ENCODE measurements around the gene PTPN1.

The PTPN1 gene

DNA sequence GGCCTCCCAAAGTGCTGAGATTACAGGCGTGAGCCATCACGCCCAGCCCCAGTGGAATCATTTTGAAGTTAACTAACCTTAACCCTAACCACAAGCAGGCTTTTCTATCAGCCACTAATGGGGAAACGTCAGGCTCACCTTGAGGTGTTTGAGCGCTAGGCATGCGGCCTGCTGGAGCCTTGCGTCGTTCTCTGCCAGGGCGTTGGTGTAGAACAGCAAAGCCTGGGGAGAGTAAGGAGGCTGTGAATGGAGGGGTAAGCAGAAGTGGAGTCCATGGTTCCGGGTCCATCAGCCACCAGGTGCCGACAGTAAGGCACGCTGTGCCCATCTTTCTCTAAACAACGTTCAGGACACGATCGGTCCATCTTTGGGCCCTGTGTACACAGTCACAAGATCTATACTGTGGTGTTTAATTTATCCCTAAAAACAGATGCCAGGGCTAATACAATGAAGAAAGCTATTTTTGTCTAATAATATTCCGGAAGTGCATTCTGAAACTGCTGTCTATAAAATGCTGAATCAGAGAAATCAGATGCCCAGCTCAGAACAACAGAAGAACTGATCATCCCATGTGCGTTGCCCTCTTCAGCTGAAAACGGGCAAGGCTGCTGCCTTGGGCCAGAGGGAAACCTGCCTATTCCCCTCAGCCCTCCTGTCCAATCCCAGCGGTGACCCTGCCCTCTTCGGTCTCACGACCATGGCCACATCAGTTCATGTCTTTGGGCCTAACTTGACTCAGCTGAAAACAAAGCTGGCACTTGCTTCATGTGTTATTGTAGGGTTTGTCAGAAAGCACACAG, 79.6 kb downstream of the PTPN1 start:
- no peak for DNase-seq
- no peak overlapping the region for H3K27ac ChIP-seq
- no peak overlapping the region for H3K4me3 ChIP-seq (ENCODE audit: low read depth, low read length)
- TF ChIP-seq, protein P1, sequence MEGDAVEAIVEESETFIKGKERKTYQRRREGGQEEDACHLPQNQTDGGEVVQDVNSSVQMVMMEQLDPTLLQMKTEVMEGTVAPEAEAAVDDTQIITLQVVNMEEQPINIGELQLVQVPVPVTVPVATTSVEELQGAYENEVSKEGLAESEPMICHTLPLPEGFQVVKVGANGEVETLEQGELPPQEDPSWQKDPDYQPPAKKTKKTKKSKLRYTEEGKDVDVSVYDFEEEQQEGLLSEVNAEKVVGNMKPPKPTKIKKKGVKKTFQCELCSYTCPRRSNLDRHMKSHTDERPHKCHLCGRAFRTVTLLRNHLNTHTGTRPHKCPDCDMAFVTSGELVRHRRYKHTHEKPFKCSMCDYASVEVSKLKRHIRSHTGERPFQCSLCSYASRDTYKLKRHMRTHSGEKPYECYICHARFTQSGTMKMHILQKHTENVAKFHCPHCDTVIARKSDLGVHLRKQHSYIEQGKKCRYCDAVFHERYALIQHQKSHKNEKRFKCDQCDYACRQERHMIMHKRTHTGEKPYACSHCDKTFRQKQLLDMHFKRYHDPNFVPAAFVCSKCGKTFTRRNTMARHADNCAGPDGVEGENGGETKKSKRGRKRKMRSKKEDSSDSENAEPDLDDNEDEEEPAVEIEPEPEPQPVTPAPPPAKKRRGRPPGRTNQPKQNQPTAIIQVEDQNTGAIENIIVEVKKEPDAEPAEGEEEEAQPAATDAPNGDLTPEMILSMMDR (IDR thresholded peaks at IDR 0.05; ENCODE audit: low read depth, low read length, missing control alignments), result no peak
- peaks cover 52% of the 10 kb centered on the region for H3K36me3 ChIP-seq (replicated peaks)
- H3K27me3 ChIP-seq (replicated peaks), result no peaks in the 10 kb centered on the region
- in situ Hi-C loops (cut with HindIII; ENCODE audit: low pct_ligation_motif_present, low sequenced_read_pairs), result no loop called here

DNA sequence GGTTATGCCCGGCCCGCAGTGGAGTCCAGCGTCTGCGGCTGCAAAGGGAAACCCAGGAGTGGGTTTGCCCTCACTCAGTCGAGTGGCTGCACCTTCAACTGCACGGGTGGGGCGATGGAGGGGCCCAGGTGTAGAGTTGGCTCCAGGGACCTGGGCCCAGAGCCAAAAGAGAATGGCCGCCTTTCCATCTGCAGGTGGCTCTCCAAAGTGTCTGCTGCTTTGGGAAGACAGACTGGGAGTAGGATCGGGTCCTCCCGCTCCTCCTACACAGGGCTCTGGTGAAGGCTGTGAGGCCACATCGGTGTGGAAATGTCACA, 80.1 kb downstream of the PTPN1 start:
- peaks cover 47% of the 10 kb centered on the region for H3K36me3 ChIP-seq (replicated peaks)
- H3K27me3 ChIP-seq (replicated peaks), result no peaks in the 10 kb centered on the region
- H3K27ac ChIP-seq, result no peak overlapping the region
- no peak overlapping the region for H3K4me3 ChIP-seq (ENCODE audit: low read depth, low read length)
- TF ChIP-seq, protein P1 (IDR thresholded peaks at IDR 0.05; ENCODE audit: low read depth, low read length, missing control alignments), result no peak
- DNase-seq, result no peak
- in situ Hi-C loops (cut with HindIII; ENCODE audit: low pct_ligation_motif_present, low sequenced_read_pairs), result no loop called here

DNA sequence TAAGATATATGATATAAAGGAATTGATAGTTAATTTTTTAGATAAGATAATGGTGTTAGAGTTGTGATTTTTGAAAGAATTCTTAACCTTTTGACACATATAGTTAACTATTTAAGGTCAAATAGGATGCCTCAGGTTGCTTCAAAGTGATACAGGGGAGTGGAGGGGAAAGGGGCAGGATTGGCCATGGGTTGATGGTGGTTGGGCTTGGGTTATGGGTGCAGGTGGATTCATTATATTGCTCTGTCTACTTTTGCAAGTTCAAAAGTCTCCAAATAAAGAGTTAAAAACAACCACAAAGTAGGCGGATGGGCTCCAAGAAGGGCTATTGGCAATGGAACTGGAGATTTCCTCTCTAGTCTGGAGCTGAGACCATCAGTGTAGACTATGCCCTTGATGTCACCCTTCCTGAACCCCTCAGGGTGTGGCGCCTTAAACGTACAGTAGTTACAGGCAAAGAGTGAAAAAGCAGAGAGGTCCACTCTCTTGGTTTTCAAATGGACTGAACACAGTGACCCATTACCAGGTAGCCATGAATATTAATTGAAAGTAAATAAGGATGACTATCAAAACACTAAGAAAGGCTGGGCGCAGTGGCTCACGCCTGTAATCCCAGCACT, 81.2 kb downstream of the PTPN1 start:
- in situ Hi-C loops (cut with HindIII; ENCODE audit: low pct_ligation_motif_present, low sequenced_read_pairs), result no loop called here

DNA sequence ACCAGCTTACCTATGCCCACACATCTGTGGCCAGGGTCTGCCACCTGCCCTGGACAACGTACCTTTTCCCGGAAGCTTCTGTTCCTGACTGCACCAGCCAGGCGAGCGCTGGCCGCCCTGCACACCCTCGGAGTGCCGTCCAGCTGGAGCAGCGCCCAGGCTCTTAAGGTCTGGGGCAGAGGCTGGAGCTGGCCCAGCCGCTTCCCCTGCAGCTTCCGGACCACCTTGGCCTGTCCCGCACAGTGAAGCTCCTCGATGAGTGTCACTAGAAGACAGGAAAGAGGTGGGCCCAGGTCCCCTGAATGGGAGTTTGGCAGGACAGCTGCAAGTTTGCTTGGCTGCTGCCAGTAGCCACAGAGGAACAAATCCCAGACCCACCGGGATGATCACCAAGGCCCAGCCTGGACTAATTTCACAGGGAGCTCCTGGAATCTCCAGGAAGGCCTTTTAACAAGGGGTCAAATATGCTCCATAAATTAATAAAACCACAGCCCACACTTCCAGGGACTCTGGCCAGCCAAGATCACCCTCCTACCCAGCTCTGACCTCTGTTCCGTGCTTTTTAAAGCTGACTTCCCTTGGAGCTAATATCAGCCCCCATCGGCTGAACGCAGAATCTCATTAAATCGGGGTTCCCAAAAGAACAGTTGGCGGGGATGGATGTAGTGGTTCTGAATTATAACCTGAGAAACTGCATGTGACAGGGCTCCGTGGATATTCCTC, 82.3 kb downstream of the PTPN1 start:
- no peaks in the 10 kb centered on the region for H3K27me3 ChIP-seq (replicated peaks)
- H3K36me3 ChIP-seq (replicated peaks), result peaks cover 25% of the 10 kb centered on the region
- H3K27ac ChIP-seq, result no peak overlapping the region
- no peak for DNase-seq
- TF ChIP-seq, protein P1 (IDR thresholded peaks at IDR 0.05; ENCODE audit: low read depth, low read length, missing control alignments), result no peak
- no peak overlapping the region for H3K4me3 ChIP-seq (ENCODE audit: low read depth, low read length)
- in situ Hi-C loops (cut with HindIII; ENCODE audit: low pct_ligation_motif_present, low sequenced_read_pairs), result no loop called here

More for the DNA sequence above, 81.2 kb downstream of the PTPN1 start:
- TF ChIP-seq, protein P1 (IDR thresholded peaks at IDR 0.05; ENCODE audit: low read depth, low read length, missing control alignments), result no peak
- Histone ChIP-seq H3K27ac (no peak overlapping the region), H3K4me3 (ENCODE audit: low read depth, low read length) (no peak overlapping the region), H3K27me3 (replicated peaks) (no peaks in the 10 kb centered on the region), H3K36me3 (replicated peaks) (peaks cover 36% of the 10 kb centered on the region)
- no peak for DNase-seq

DNA sequence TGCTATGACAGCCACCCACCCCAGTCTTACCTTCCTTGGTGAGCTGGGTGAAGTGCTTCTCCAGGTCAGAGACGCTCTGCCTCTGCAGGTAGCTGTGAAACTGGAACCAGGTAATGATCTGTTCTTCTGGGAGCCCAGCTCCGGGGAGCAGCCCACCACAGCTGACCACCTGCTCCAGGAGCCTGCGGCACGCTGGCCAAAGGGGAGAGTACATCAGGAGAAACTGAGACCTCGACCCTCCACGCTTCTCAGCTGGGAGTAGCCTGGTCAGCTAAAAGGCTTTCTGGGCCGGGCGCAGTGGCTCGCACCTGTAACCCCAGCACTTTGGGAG, 82.8 kb downstream of the PTPN1 start:
- no peak overlapping the region for H3K4me3 ChIP-seq (ENCODE audit: low read depth, low read length)
- TF ChIP-seq, protein P1 (IDR thresholded peaks at IDR 0.05; ENCODE audit: low read depth, low read length, missing control alignments), result no peak
- in situ Hi-C loops (cut with HindIII; ENCODE audit: low pct_ligation_motif_present, low sequenced_read_pairs), result no loop called here

More for the DNA sequence above, 82.8 kb downstream of the PTPN1 start:
- H3K27me3 ChIP-seq (replicated peaks), result no peaks in the 10 kb centered on the region
- DNase-seq, result no peak
- H3K36me3 ChIP-seq (replicated peaks), result peaks cover 20% of the 10 kb centered on the region
- no peak overlapping the region for H3K27ac ChIP-seq

Measured in brain microvascular endothelial cell (primary cell).